MM.1S (cell line): ENCODE results near the gene DECR2.
A peak's percentile ranks its signal among the peaks of the same experiment; 100 is the strongest.

Source experiments
- DNase-seq: peaks from one replicate; pipeline ENCODE4 v3.0.0-alpha.2; 2015
- H2AFZ ChIP-seq: fragments of 300-600 bp; sonication (generic); 2 replicates; pipeline ENCODE4 v1.6.0; 2016; ENCODE audit warnings: antibody characterized with exemption, low read length
- H3F3A ChIP-seq: fragments of 300-600 bp; sonication (generic); 2 replicates; pipeline ENCODE4 v1.6.1; 2016; ENCODE audit warnings: mild to moderate bottlenecking, antibody characterized with exemption, low read length, moderate library complexity, mixed read lengths; ENCODE audit not compliant: insufficient read depth
- H3K27ac ChIP-seq: fragments of 300-600 bp; sonication (generic); 2 replicates; pipeline ENCODE4 v1.5.1; 2016; ENCODE audit warnings: mild to moderate bottlenecking, low read length
- H3K27me3 ChIP-seq: fragments of 300-600 bp; sonication (generic); replicated peaks from 2 replicates; pipeline ENCODE4 v1.6.0; 2016; ENCODE audit warnings: low read length; ENCODE audit not compliant: insufficient read depth
- H3K36me3 ChIP-seq: fragments of 300-600 bp; sonication (generic); replicated peaks from 2 replicates; pipeline ENCODE4 v1.6.1; 2016; ENCODE audit warnings: mild to moderate bottlenecking, low read length, mixed read lengths; ENCODE audit not compliant: insufficient read depth
- H3K4me1 ChIP-seq: fragments of 300-600 bp; sonication (generic); 2 replicates; pipeline ENCODE4 v1.6.1; 2016; ENCODE audit warnings: low read length, mixed read lengths
- H3K4me2 ChIP-seq: fragments of 300-600 bp; sonication (generic); 2 replicates; pipeline ENCODE4 v1.6.0; 2016; ENCODE audit warnings: low read depth, low read length
- H3K4me3 ChIP-seq: fragments of 300-600 bp; sonication (generic); 2 replicates; pipeline ENCODE4 v1.5.1; 2016; ENCODE audit warnings: low read length, mixed read lengths
- H3K79me2 ChIP-seq: fragments of 300-600 bp; sonication (generic); 2 replicates; pipeline ENCODE4 v1.6.1; 2016; ENCODE audit warnings: mixed run types, low read length, mixed read lengths
- H3K9ac ChIP-seq: fragments of 300-600 bp; sonication (generic); 2 replicates; pipeline ENCODE4 v1.6.1; 2016; ENCODE audit warnings: low read length, mixed read lengths
- H3K9me2 ChIP-seq: fragments of 300-600 bp; sonication (generic); replicated peaks from 2 replicates; pipeline ENCODE4 v1.6.1; 2016; ENCODE audit warnings: mild to moderate bottlenecking, low read length, mixed read lengths; ENCODE audit not compliant: insufficient read depth
- H3K9me3 ChIP-seq: fragments of 300-600 bp; sonication (generic); replicated peaks from 2 replicates; pipeline ENCODE4 v1.6.1; 2016; ENCODE audit warnings: mild to moderate bottlenecking, low read length, mixed read lengths; ENCODE audit not compliant: insufficient read depth
- H4K20me1 ChIP-seq: fragments of 300-600 bp; sonication (generic); 2 replicates; pipeline ENCODE4 v1.6.1; 2016; ENCODE audit warnings: mild to moderate bottlenecking, low read length, moderate library complexity, mixed read lengths; ENCODE audit not compliant: insufficient read depth
- CTCF ChIP-seq: fragments of 300-600 bp; sonication (generic); IDR thresholded peaks from 2 replicates; pipeline ENCODE4 v1.5.1; 2016; ENCODE audit warnings: antibody characterized with exemption, low read length, mixed read lengths
- EZH2 ChIP-seq: fragments of 300-600 bp; sonication (generic); optimal IDR thresholded peaks from 2 replicates; pipeline ENCODE3; 2017; ENCODE audit warnings: low read depth, mild to moderate bottlenecking, antibody characterized with exemption, low read length, mixed read lengths
- EZH2phosphoT487 ChIP-seq: fragments of 300-600 bp; sonication (generic); IDR thresholded peaks from 2 replicates; pipeline ENCODE4 v1.6.1; 2018; ENCODE audit warnings: antibody characterized with exemption, low read length

Gene DECR2

GRCh38 chr16:399340-400019 is 2.2 kb upstream of the DECR2 start:
- no peak for TF ChIP-seq EZH2
- TF ChIP-seq CTCF = no peak
- TF ChIP-seq EZH2phosphoT487 = no peak
- H4K20me1 ChIP-seq = no peaks in the 10 kb centered on the region
- no peak overlapping the region for H3K27ac ChIP-seq
- H3K27me3 ChIP-seq = no peaks in the 10 kb centered on the region
- H3K9me3 ChIP-seq = no peaks in the 10 kb centered on the region
- no peaks in the 10 kb centered on the region for H3K36me3 ChIP-seq
- no peak overlapping the region for H2AFZ ChIP-seq
- H3K4me2 ChIP-seq = no peak overlapping the region
- peaks cover 16% of the 10 kb centered on the region for H3K79me2 ChIP-seq
- H3K4me1 ChIP-seq = peaks cover 7% of the 10 kb centered on the region
- no peak overlapping the region for H3K9ac ChIP-seq
- no peak for DNase-seq
- no peak overlapping the region for H3K4me3 ChIP-seq
- H3F3A ChIP-seq = peaks cover 29% of the 10 kb centered on the region
- H3K9me2 ChIP-seq = no peaks in the 10 kb centered on the region

- Histone ChIP-seq H3K79me2 (peaks cover 16% of the 10 kb centered on the region), H3K27ac (peak overlapping the region; percentile 66; the same call in 1 of the 2 replicates), H3K4me3 (peak overlapping the region; percentile 94), H3K9me2 (no peaks in the 10 kb centered on the region), H3F3A (peaks cover 29% of the 10 kb centered on the region), H3K36me3 (no peaks in the 10 kb centered on the region), H3K9me3 (no peaks in the 10 kb centered on the region), H3K27me3 (no peaks in the 10 kb centered on the region), H2AFZ (no peak overlapping the region), H3K4me1 (peaks cover 5% of the 10 kb centered on the region), H3K9ac (peak overlapping the region; percentile 75; the same call in 1 of the 2 replicates), H4K20me1 (no peaks in the 10 kb centered on the region), H3K4me2 (peak overlapping the region; percentile 94)
- TF ChIP-seq CTCF = no peak
- TF ChIP-seq EZH2 = no peak
- no peak for TF ChIP-seq EZH2phosphoT487
- DNase-seq = no peak
These were observed 1.6 kb upstream of the DECR2 start for GRCh38 chr16:400061-400591.

- H3K27me3 ChIP-seq = no peaks in the 10 kb centered on the region
- peaks cover 16% of the 10 kb centered on the region; the same call in 1 of the 2 replicates for H3F3A ChIP-seq
- H3K9me2 ChIP-seq = no peaks in the 10 kb centered on the region
- peaks cover 4% of the 10 kb centered on the region; the same call in 1 of the 2 replicates for H3K4me1 ChIP-seq
- H3K9me3 ChIP-seq = no peaks in the 10 kb centered on the region
- no peak for DNase-seq
- no peaks in the 10 kb centered on the region for H3K36me3 ChIP-seq
- peaks cover 4% of the 10 kb centered on the region; the same call in 1 of the 2 replicates for H3K79me2 ChIP-seq
- H3K4me3 ChIP-seq = no peak overlapping the region
- no peak overlapping the region for H2AFZ ChIP-seq
- no peak for TF ChIP-seq EZH2
- no peak for TF ChIP-seq EZH2phosphoT487
- TF ChIP-seq CTCF = no peak
- no peaks in the 10 kb centered on the region for H4K20me1 ChIP-seq
- H3K9ac ChIP-seq = no peak overlapping the region
- H3K27ac ChIP-seq = no peak overlapping the region
- H3K4me2 ChIP-seq = no peak overlapping the region
These were observed 3.3 kb downstream of the DECR2 start for GRCh38 chr16:404971-405486.
